ENCODE results near the gene MSRB3. TPM values are rescaled to one million over a fixed set of nuclear protein-coding genes. Genes with fewer than 3 reads are reported as not detected.

Gene MSRB3
- total RNA-seq, 1 experiment from 2014 or later, result 1.8 TPM

GRCh38 chr12:65462484-65462883, 184.0 kb downstream of the MSRB3 start (continued):
- TF ChIP-seq ATF1 (CRISPR knock-in tag; IDR thresholded peaks at IDR 0.05) (no peak), CTCF (IDR thresholded peaks at IDR 0.05) (no peak), STAT6 (CRISPR knock-in tag; conservative IDR thresholded peaks at IDR 0.05; ENCODE audit: low read depth) (no peak), ZNF121 (CRISPR knock-in tag; IDR thresholded peaks at IDR 0.05) (no peak), CREB1 (CRISPR knock-in tag; IDR thresholded peaks at IDR 0.05) (no peak), AFF4 (CRISPR knock-in tag; IDR thresholded peaks at IDR 0.05; ENCODE audit: borderline replicate concordance) (no peak), ZBTB43 (CRISPR knock-in tag; IDR thresholded peaks at IDR 0.05) (no peak), OVOL2 (CRISPR knock-in tag; IDR thresholded peaks at IDR 0.05; ENCODE audit: borderline replicate concordance) (no peak), SMAD3 (CRISPR knock-in tag; IDR thresholded peaks at IDR 0.05; ENCODE audit: borderline replicate concordance) (no peak)

- Mint-ChIP-seq H3K36me3 (no peaks in the 10 kb centered on the region), H3K27ac (no peak overlapping the region), H3K4me3 (no peak overlapping the region), H3K9me3 (0 out of 2 replicates have a peak, but pooled peaks cover 3% of the 10 kb centered on the region), H3K4me1 (0 out of 2 replicates have a peak, but pooled peaks cover 2% of the 10 kb centered on the region), H3K27me3 (ENCODE audit: low read depth) (no peaks in the 10 kb centered on the region)
- CTCF ChIA-PET, result no interaction called here
- POLR2A ChIA-PET, result no interaction called here
- no peak for DNase-seq (ENCODE audit: low spot score)
- no peak for ATAC-seq
- TF ChIP-seq RORB (CRISPR knock-in tag; IDR thresholded peaks at IDR 0.05) (no peak), NR2C2 (CRISPR knock-in tag; IDR thresholded peaks at IDR 0.05) (no peak), FOXJ3 (CRISPR knock-in tag; IDR thresholded peaks at IDR 0.05; ENCODE audit: borderline replicate concordance) (no peak), ZNF263 (CRISPR knock-in tag; IDR thresholded peaks at IDR 0.05; ENCODE audit: low read depth) (no peak), RELA (CRISPR knock-in tag; IDR thresholded peaks at IDR 0.05; ENCODE audit: borderline replicate concordance) (no peak), MYBL2 (CRISPR knock-in tag; IDR thresholded peaks at IDR 0.05) (no peak), AR (CRISPR knock-in tag; IDR thresholded peaks at IDR 0.05) (no peak), ZNF416 (CRISPR knock-in tag; IDR thresholded peaks at IDR 0.05) (no peak), IRF2 (CRISPR knock-in tag; IDR thresholded peaks at IDR 0.05; ENCODE audit: borderline replicate concordance, low read depth) (no peak), PRDM15 (CRISPR knock-in tag; IDR thresholded peaks at IDR 0.05) (no peak), HMGA2 (CRISPR knock-in tag; IDR thresholded peaks at IDR 0.05) (no peak)
Measured at GRCh38 chr12:65463082-65463481, 184.6 kb downstream of the MSRB3 start.
